ENCODE data around the gene CSTPP1. TPM values are rescaled to one million over a fixed set of nuclear protein-coding genes. Genes with fewer than 3 reads are reported as not detected.
"Not testable (repeated sequence)": the region's sequence is repeated elsewhere in the genome, so short reads cannot be mapped to it uniquely, and the experiment has no call there.

Gene CSTPP1
- total and polyA plus RNA-seq, 2 of the 4 experiments (the other 2 are of a cell fraction) = 22.0 to 35.7 TPM

- H2BK15ac ChIP-seq (ENCODE audit: low read depth, low read length); H4K91ac ChIP-seq (ENCODE audit: insufficient read depth, low read depth, low read length); CTCF ChIA-PET; H4K20me1 ChIP-seq (ENCODE audit: insufficient read depth, low read length); H3K27ac ChIP-seq (ENCODE audit: insufficient read depth, low read length); H3K56ac ChIP-seq (ENCODE audit: extremely low read depth, insufficient read depth, low read length); DNase-seq; H2AK9ac ChIP-seq (replicated peaks; ENCODE audit: low read depth, low read length, poor library complexity); H3K18ac ChIP-seq (ENCODE audit: low read depth, low read length); H4K5ac ChIP-seq (ENCODE audit: low read depth, low read length); H2AK5ac ChIP-seq (ENCODE audit: low read depth, low read length); H3K23ac ChIP-seq (ENCODE audit: low read depth, low read length); H2BK120ac ChIP-seq (ENCODE audit: low read depth, low read length); BruUV-seq (replicated peaks); in situ Hi-C loops (cut with MboI; ENCODE audit: low sequenced_read_pairs); H3K4me1 ChIP-seq (ENCODE audit: control insufficient read depth, insufficient read depth, low read length); ATAC-seq (ENCODE audit: low read depth); H3K27me3 ChIP-seq (ENCODE audit: control insufficient read depth, insufficient read depth, low read length); intact Hi-C loops (cut with micrococcal nuclease); dilution Hi-C loops (cut with HindIII; ENCODE audit: low sequenced_read_pairs, unreplicated experiment); H4K8ac ChIP-seq (ENCODE audit: low read depth in 2 of 2, low read length in 2 of 2); H2AFZ ChIP-seq (replicated peaks; ENCODE audit: low read length, poor library complexity); H3K4me3 ChIP-seq (ENCODE audit: insufficient read depth, low read depth, low read length); POLR2A ChIA-PET (ENCODE audit: unreplicated experiment); H3K4ac ChIP-seq (ENCODE audit: low read depth, low read length); H3K9me3 ChIP-seq (ENCODE audit: control insufficient read depth, insufficient read depth, low read length); H3K36me3 ChIP-seq (ENCODE audit: control insufficient read depth, insufficient read depth, low read length); H3K9ac ChIP-seq (ENCODE audit: low read depth, low read length); H3K79me1 ChIP-seq (ENCODE audit: low read depth in 1 of 2, low read length in 2 of 2); H3K9me1 ChIP-seq (ENCODE audit: insufficient read depth, low read length); H3K14ac ChIP-seq (replicated peaks; ENCODE audit: low read depth, low read length); H2BK20ac ChIP-seq (ENCODE audit: low read depth, low read length); H3K4me2 ChIP-seq (ENCODE audit: low read depth, low read length); H2BK5ac ChIP-seq (ENCODE audit: low read depth, low read length, poor library complexity, severe bottlenecking): not testable (repeated sequence)
- no CpG with 5 or more reads among the region's 5 CpGs for WGBS, 2 experiments (ENCODE audit: extremely low coverage in 2 of 2, insufficient read length in 1 of 2)
Observed at GRCh38 chr11:47206577-47206976, 270.0 kb downstream of the CSTPP1 start.
